ENCODE results near the gene P2RY8.

GRCh38 chrX:1577845-1578244 lies 40.9 kb upstream of the P2RY8 start:
- TF ChIP-seq CTCF (IDR thresholded peaks at IDR 0.05), result no peak
- TF ChIP-seq POLR2AphosphoS5 (IDR thresholded peaks at IDR 0.05), result no peak
- TF ChIP-seq EP300 (IDR thresholded peaks at IDR 0.05), result no peak

Measured in upper lobe of left lung (tissue), 4 donors.